Hepatocyte (in vitro differentiated cells): ENCODE measurements around the gene HNRNPUL1. TPM values are rescaled to one million over a fixed set of nuclear protein-coding genes. Genes with fewer than 3 reads are reported as not detected.

Source experiments
- DNase-seq: peaks from one replicate; pipeline ENCODE4 v3.0.0-alpha.2; 2016; ENCODE audit warnings: low spot score
- H2AFZ ChIP-seq: fragments of 200-600 bp; sonication (generic); 2 replicates; pipeline ENCODE4 v1.6.0; 2016; ENCODE audit warnings: antibody characterized with exemption, mild to moderate bottlenecking
- H3K27ac ChIP-seq: fragments of 200-600 bp; sonication (generic); 2 replicates; pipeline ENCODE4 v1.5.1; 2016; ENCODE audit warnings: mild to moderate bottlenecking
- H3K27me3 ChIP-seq: fragments of 200-600 bp; sonication (generic); 2 replicates; pipeline ENCODE4 v1.6.1; 2016
- H3K36me3 ChIP-seq: fragments of 200-600 bp; sonication (generic); replicated peaks from 2 replicates; pipeline ENCODE4 v1.5.1; 2016; ENCODE audit warnings: low read depth; ENCODE audit not compliant: insufficient read depth
- H3K4me1 ChIP-seq: fragments of 200-600 bp; sonication (generic); 2 replicates; pipeline ENCODE4 v1.5.1; 2016; ENCODE audit warnings: mild to moderate bottlenecking, moderate library complexity; ENCODE audit not compliant: insufficient read depth
- H3K4me2 ChIP-seq: fragments of 200-600 bp; sonication (generic); 2 replicates; pipeline ENCODE4 v1.6.0; 2016
- H3K4me3 ChIP-seq: fragments of 200-600 bp; sonication (generic); 2 replicates; pipeline ENCODE4 v1.5.1; 2016; ENCODE audit warnings: mild to moderate bottlenecking
- H3K79me2 ChIP-seq: fragments of 200-600 bp; sonication (generic); 2 replicates; pipeline ENCODE4 v1.6.0; 2017; ENCODE audit warnings: mild to moderate bottlenecking
- H3K9me2 ChIP-seq: fragments of 200-600 bp; sonication (generic); replicated peaks from 2 replicates; pipeline ENCODE4 v1.6.0; 2017; ENCODE audit warnings: mild to moderate bottlenecking; ENCODE audit not compliant: insufficient read depth
- H3K9me3 ChIP-seq: fragments of 200-600 bp; sonication (generic); 2 replicates; pipeline ENCODE4 v1.5.1; 2016; ENCODE audit warnings: low read depth, mild to moderate bottlenecking
- H4K20me1 ChIP-seq: fragments of 200-600 bp; sonication (generic); 2 replicates; pipeline ENCODE4 v1.6.0; 2016; ENCODE audit warnings: mild to moderate bottlenecking; ENCODE audit not compliant: insufficient read depth, poor library complexity, severe bottlenecking
- EZH2 ChIP-seq: fragments of 200-600 bp; sonication (generic); IDR thresholded peaks from 2 replicates; pipeline ENCODE4 v1.6.1; 2016; ENCODE audit warnings: antibody characterized with exemption, mild to moderate bottlenecking, borderline replicate concordance
- EZH2phosphoT487 ChIP-seq: fragments of 200-600 bp; sonication (generic); IDR thresholded peaks from one replicate; pipeline ENCODE4 v1.6.1; 2018; ENCODE audit warnings: antibody characterized with exemption, mild to moderate bottlenecking, low read depth, moderate library complexity; ENCODE audit not compliant: unreplicated experiment, severe bottlenecking
- WGBS: methylation state at CpG from one replicate; pipeline ENCODE4 v1.1.6; 2016; ENCODE audit warnings: low lambda C conversion rate; ENCODE audit errors: missing lambda C conversion rate; 5-methylcytosine and 5-hydroxymethylcytosine counted together
- polyA plus RNA-seq: library from polyadenylated mRNA; unstranded; fragments of >200 nt; fragmentation: Nextera tagmentation; extraction: Ambion mirVana; gene quantifications from 2 replicates; pipeline ENCODE4 v1.2.1, GENCODE V29; 2016
- total RNA-seq: library from RNA; depleted of rRNA; stranded (reverse); fragments of >200 nt; gene quantifications from 2 replicates; pipeline ENCODE4 v1.2.3, GENCODE V29; 2014
- TF ChIP-seq, protein P1 (sequence below): fragments of 200-600 bp; sonication (generic); IDR thresholded peaks from 2 replicates; pipeline ENCODE4 v1.5.1; 2016; ENCODE audit warnings: antibody characterized with exemption, mild to moderate bottlenecking; ENCODE audit not compliant: poor library complexity

Gene HNRNPUL1
- total and polyA plus RNA-seq, 2 experiments from 2014 or later: 98.5 to 115 TPM

DNA sequence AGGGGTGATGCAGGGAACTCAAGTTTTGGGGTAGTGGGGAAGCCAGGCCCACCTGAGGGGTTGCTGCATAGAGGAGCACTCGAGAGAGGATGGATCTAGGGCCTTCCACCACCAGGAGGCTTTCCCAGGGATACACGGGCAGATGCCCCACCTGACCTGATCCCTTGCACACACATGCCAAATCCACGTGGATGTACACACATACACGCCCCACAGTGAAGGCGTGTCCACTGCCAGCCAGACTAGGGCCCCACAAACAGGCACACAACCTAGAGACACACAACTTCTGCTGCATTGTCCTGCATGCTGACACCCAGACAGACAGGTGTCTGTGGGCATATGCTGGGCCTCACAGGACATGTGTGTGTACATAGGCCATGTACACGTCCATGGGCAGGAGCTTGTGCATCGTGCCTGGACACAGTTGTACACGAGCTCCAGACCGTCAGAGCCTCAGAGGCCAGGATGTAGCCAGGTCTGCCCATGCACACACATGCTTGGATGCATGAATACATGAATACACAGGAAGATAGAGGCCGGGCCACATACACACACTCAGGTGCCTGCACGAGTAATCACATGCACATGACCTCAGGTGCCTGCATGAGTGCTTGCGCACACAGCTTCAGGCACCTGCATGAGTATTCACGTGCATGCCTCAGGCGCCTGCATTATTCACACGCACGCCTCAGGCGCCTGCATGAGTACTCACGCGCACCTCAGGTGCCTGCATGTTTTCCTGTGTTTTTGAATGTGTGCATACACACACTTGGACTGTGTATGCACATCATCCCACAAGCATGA, 54.7 kb downstream of the HNRNPUL1 start:
- H3K4me3 ChIP-seq: no peak overlapping the region
- H2AFZ ChIP-seq: no peak overlapping the region
- DNase-seq: no peak
- TF ChIP-seq, protein P1, sequence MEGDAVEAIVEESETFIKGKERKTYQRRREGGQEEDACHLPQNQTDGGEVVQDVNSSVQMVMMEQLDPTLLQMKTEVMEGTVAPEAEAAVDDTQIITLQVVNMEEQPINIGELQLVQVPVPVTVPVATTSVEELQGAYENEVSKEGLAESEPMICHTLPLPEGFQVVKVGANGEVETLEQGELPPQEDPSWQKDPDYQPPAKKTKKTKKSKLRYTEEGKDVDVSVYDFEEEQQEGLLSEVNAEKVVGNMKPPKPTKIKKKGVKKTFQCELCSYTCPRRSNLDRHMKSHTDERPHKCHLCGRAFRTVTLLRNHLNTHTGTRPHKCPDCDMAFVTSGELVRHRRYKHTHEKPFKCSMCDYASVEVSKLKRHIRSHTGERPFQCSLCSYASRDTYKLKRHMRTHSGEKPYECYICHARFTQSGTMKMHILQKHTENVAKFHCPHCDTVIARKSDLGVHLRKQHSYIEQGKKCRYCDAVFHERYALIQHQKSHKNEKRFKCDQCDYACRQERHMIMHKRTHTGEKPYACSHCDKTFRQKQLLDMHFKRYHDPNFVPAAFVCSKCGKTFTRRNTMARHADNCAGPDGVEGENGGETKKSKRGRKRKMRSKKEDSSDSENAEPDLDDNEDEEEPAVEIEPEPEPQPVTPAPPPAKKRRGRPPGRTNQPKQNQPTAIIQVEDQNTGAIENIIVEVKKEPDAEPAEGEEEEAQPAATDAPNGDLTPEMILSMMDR: no peak
- TF ChIP-seq EZH2: no peak
- no peak for TF ChIP-seq EZH2phosphoT487
- no peaks in the 10 kb centered on the region for H4K20me1 ChIP-seq
- peaks cover 29% of the 10 kb centered on the region for H3K4me1 ChIP-seq
- H3K9me2 ChIP-seq: no peaks in the 10 kb centered on the region
- 92% methylated on average over 19 of the region's 19 CpGs for WGBS
- no peaks in the 10 kb centered on the region for H3K9me3 ChIP-seq
- no peaks in the 10 kb centered on the region for H3K27me3 ChIP-seq
- H3K4me2 ChIP-seq: no peak overlapping the region
- no peak overlapping the region for H3K27ac ChIP-seq
- H3K36me3 ChIP-seq: no peaks in the 10 kb centered on the region
- peaks cover 9% of the 10 kb centered on the region for H3K79me2 ChIP-seq

- Histone ChIP-seq H3K79me2 (peaks cover 2% of the 10 kb centered on the region), H3K9me3 (no peaks in the 10 kb centered on the region), H3K9me2 (no peaks in the 10 kb centered on the region), H3K4me3 (no peak overlapping the region), H4K20me1 (no peaks in the 10 kb centered on the region), H3K4me1 (peaks cover 36% of the 10 kb centered on the region), H3K27ac (no peak overlapping the region), H2AFZ (no peak overlapping the region), H3K4me2 (no peak overlapping the region), H3K27me3 (no peaks in the 10 kb centered on the region), H3K36me3 (no peaks in the 10 kb centered on the region)
- TF ChIP-seq EZH2phosphoT487 (no peak), EZH2 (no peak)
- TF ChIP-seq, protein P1: no peak
- WGBS: 85% methylated on average over 20 of the region's 20 CpGs
- DNase-seq: peak; percentile 38
These were observed 55.5 kb downstream of the HNRNPUL1 start for GRCh38 chr19:41319500-41320184.

GRCh38 chr19:41320185-41320518, 56.0 kb downstream of the HNRNPUL1 start:
- Histone ChIP-seq H3K4me2 (no peak overlapping the region), H3K9me3 (no peaks in the 10 kb centered on the region), H2AFZ (no peak overlapping the region), H3K9me2 (no peaks in the 10 kb centered on the region), H3K79me2 (no peaks in the 10 kb centered on the region), H3K27ac (no peak overlapping the region), H3K4me1 (peaks cover 41% of the 10 kb centered on the region), H3K4me3 (no peak overlapping the region), H3K36me3 (no peaks in the 10 kb centered on the region), H4K20me1 (no peaks in the 10 kb centered on the region), H3K27me3 (no peaks in the 10 kb centered on the region)
- WGBS: 85% methylated on average over 10 of the region's 11 CpGs
- no peak for TF ChIP-seq EZH2phosphoT487
- TF ChIP-seq, protein P1: no peak
- TF ChIP-seq EZH2: no peak
- no peak for DNase-seq
